NCI-H2081 (cell line): ENCODE measurements around the gene SPATA13.

Experiments
- DNase-seq, 2 experiments: peaks; one replicate each; lab custom pipeline; 2025; lab: John Stamatoyannopoulos, UW

The SPATA13 gene

GRCh38 chr13:24252136-24252535 is 91.6 kb downstream of the SPATA13 start:
- DNase-seq, result no peak

GRCh38 chr13:24253520-24254145 is 93.1 kb downstream of the SPATA13 start:
- DNase-seq, result no peak

- DNase-seq, result no peak
Measured at GRCh38 chr13:24254146-24254841, 93.8 kb downstream of the SPATA13 start.

GRCh38 chr13:24257497-24257896 is 97.0 kb downstream of the SPATA13 start:
- DNase-seq, result no peak

GRCh38 chr13:24261566-24261965 is 101.0 kb downstream of the SPATA13 start:
- DNase-seq, result no peak

- no peak for DNase-seq
Measured at GRCh38 chr13:24263632-24264031, 103.1 kb downstream of the SPATA13 start.

GRCh38 chr13:24264976-24265375 is 104.5 kb downstream of the SPATA13 start:
- no peak for DNase-seq

GRCh38 chr13:24265453-24265852 is 104.9 kb downstream of the SPATA13 start:
- DNase-seq, result no peak

- DNase-seq, result no peak
Measured at GRCh38 chr13:24267274-24267673, 106.8 kb downstream of the SPATA13 start.

- no peak for DNase-seq
Measured at GRCh38 chr13:24267801-24268200, 107.3 kb downstream of the SPATA13 start.

GRCh38 chr13:24269821-24270220 is 109.3 kb downstream of the SPATA13 start:
- DNase-seq, result no peak

GRCh38 chr13:24270639-24271141 is 110.2 kb downstream of the SPATA13 start:
- no peak for DNase-seq

- DNase-seq, result no peak
Measured at GRCh38 chr13:24271231-24271600, 110.7 kb downstream of the SPATA13 start.

GRCh38 chr13:24271601-24272451 is 111.3 kb downstream of the SPATA13 start:
- DNase-seq, result no peak

- no peak for DNase-seq
Measured at GRCh38 chr13:24272452-24273161, 112.1 kb downstream of the SPATA13 start.

- DNase-seq, result no peak
Measured at GRCh38 chr13:24273926-24274325, 113.4 kb downstream of the SPATA13 start.

- no peak for DNase-seq
Measured at GRCh38 chr13:24274452-24275021, 114.0 kb downstream of the SPATA13 start.

- no peak for DNase-seq
Measured at GRCh38 chr13:24275041-24275440, 114.5 kb downstream of the SPATA13 start.

GRCh38 chr13:24276306-24276705 is 115.8 kb downstream of the SPATA13 start:
- no peak for DNase-seq

GRCh38 chr13:24276861-24277260 is 116.3 kb downstream of the SPATA13 start:
- no peak for DNase-seq

- DNase-seq, result no peak
Measured at GRCh38 chr13:24277761-24278160, 117.2 kb downstream of the SPATA13 start.
